Lung (tissue), 16 donors: ENCODE data around the gene FAM20B. TPM values are rescaled to one million over a fixed set of nuclear protein-coding genes. Genes with fewer than 3 reads are reported as not detected.
"Not testable (repeated sequence)": the region's sequence is repeated elsewhere in the genome, so short reads cannot be mapped to it uniquely, and the experiment has no call there.

Source experiments
- ATAC-seq: fragments of 200-7000 bp; cut with Tn5 transposase; one replicate; pipeline ENCODE4 v1.9.1; 2020; ENCODE audit warnings: moderate number of reproducible peaks; ENCODE audit not compliant: insufficient read depth, low FRiP score
- DNase-seq, 3 donors: peaks; one replicate each; pipeline ENCODE4 v3.0.0-alpha.2; 2013 to 2017
- H3K27ac ChIP-seq, 2 donors: one replicate each; pipeline ENCODE4 v1.5.1; 2013; ENCODE audit warnings: mild to moderate bottlenecking in 2 of 2, moderate library complexity in 2 of 2, control low read depth in 1 of 2, inconsistent platforms in 1 of 2, low read depth in 1 of 2, low read length in 1 of 2
- H3K27me3 ChIP-seq, 3 donors: one replicate each; pipeline ENCODE4 v1.5.1; 2013; ENCODE audit warnings: low read length in 2 of 3; ENCODE audit not compliant: control insufficient read depth in 3 of 3, insufficient read depth in 3 of 3
- H3K36me3 ChIP-seq, 4 donors: one replicate each; pipeline ENCODE4 v1.5.1; 2013; ENCODE audit warnings: low read length in 4 of 4, mild to moderate bottlenecking in 1 of 4, moderate library complexity in 1 of 4; ENCODE audit not compliant: control insufficient read depth in 4 of 4, insufficient read depth in 4 of 4
- H3K4me1 ChIP-seq, 5 donors: one replicate each; pipeline ENCODE4 v1.5.1; 2013; ENCODE audit warnings: low read length in 5 of 5, mild to moderate bottlenecking in 2 of 5, moderate library complexity in 1 of 5; ENCODE audit not compliant: control insufficient read depth in 5 of 5, insufficient read depth in 5 of 5
- H3K4me3 ChIP-seq: one replicate; pipeline ENCODE4 v1.5.1; 2013; ENCODE audit warnings: mild to moderate bottlenecking, control low read depth, moderate library complexity
- H3K9ac ChIP-seq, 2 donors: one replicate each; pipeline ENCODE4 v1.5.1; 2013; ENCODE audit warnings: low read length in 2 of 2, control low read depth in 1 of 2; ENCODE audit not compliant: insufficient read depth in 1 of 2
- H3K9me3 ChIP-seq, 4 donors: one replicate each; pipeline ENCODE4 v1.5.1; 2013; ENCODE audit warnings: low read length in 3 of 4, mild to moderate bottlenecking in 1 of 4, moderate library complexity in 1 of 4; ENCODE audit not compliant: control insufficient read depth in 4 of 4, insufficient read depth in 3 of 4
- WGBS, 2 donors: extraction: QIAGEN DNeasy Blood & Tissue Kit; methylation state at CpG; one replicate each; pipeline ENCODE4 v1.1.7; 2013; 5-methylcytosine and 5-hydroxymethylcytosine counted together
- long read RNA-seq, 5 donors: transcript quantifications; one replicate each; lab custom pipeline, GENCODE V29; 2026
- polyA plus RNA-seq, 2 donors: library from polyadenylated mRNA; stranded (reverse); fragments of 200-250 nt; gene quantifications; one replicate each; pipeline ENCODE4 v1.2.1, GENCODE V29; 2013
- total RNA-seq, 2 donors: library from RNA; depleted of rRNA in 1 of 2; stranded (reverse); fragments of >200 nt in 1 of 2; gene quantifications; one replicate each; pipeline ENCODE4 v1.2.1, GENCODE V29; 2014 to 2021
- TF ChIP-seq, protein P1 (sequence below): IDR thresholded peaks from 2 replicates; pipeline ENCODE4 v1.5.1; 2012; ENCODE audit warnings: mild to moderate bottlenecking; ENCODE audit errors: control extremely low read depth, extremely low read depth
- donor health status: control.
- donor health status: control.
- donor health status: Bipolar disorder and iron deficiency.
- donor health status: healthy.
- donor health status: DM: yes; HTN: yes; CAD: no.

FAM20B gene, protein sequence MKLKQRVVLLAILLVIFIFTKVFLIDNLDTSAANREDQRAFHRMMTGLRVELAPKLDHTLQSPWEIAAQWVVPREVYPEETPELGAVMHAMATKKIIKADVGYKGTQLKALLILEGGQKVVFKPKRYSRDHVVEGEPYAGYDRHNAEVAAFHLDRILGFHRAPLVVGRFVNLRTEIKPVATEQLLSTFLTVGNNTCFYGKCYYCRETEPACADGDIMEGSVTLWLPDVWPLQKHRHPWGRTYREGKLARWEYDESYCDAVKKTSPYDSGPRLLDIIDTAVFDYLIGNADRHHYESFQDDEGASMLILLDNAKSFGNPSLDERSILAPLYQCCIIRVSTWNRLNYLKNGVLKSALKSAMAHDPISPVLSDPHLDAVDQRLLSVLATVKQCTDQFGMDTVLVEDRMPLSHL
- total RNA-seq = 10 to 100 TPM; 24.3 to 35.8 TPM
- 10 to 100 TPM in 1 of 2 donors, 1 to 10 TPM in 1; 7.9 to 13.7 TPM for polyA plus RNA-seq
- long read RNA-seq, donor 1, full-length matches to known transcripts = 2 of 2 reads
- long read RNA-seq, donor 1, partial matches to known transcripts = 0 of 2 reads
- long read RNA-seq, donor 1, other reads (novel, unspliced or antisense) = 0 of 2 reads
- long read RNA-seq, donor 2, full-length matches to known transcripts = 1 of 1 reads
- long read RNA-seq, donor 2, partial matches to known transcripts = 0 of 1 reads
- long read RNA-seq, donor 2, other reads (novel, unspliced or antisense) = 0 of 1 reads
- long read RNA-seq, donor 3 = 0 reads
- long read RNA-seq, donor 4, full-length matches to known transcripts = 1 of 1 reads
- long read RNA-seq, donor 4, partial matches to known transcripts = 0 of 1 reads
- long read RNA-seq, donor 4, other reads (novel, unspliced or antisense) = 0 of 1 reads
- long read RNA-seq, donor 5, full-length matches to known transcripts = 1 of 1 reads
- long read RNA-seq, donor 5, partial matches to known transcripts = 0 of 1 reads
- long read RNA-seq, donor 5, other reads (novel, unspliced or antisense) = 0 of 1 reads

DNA sequence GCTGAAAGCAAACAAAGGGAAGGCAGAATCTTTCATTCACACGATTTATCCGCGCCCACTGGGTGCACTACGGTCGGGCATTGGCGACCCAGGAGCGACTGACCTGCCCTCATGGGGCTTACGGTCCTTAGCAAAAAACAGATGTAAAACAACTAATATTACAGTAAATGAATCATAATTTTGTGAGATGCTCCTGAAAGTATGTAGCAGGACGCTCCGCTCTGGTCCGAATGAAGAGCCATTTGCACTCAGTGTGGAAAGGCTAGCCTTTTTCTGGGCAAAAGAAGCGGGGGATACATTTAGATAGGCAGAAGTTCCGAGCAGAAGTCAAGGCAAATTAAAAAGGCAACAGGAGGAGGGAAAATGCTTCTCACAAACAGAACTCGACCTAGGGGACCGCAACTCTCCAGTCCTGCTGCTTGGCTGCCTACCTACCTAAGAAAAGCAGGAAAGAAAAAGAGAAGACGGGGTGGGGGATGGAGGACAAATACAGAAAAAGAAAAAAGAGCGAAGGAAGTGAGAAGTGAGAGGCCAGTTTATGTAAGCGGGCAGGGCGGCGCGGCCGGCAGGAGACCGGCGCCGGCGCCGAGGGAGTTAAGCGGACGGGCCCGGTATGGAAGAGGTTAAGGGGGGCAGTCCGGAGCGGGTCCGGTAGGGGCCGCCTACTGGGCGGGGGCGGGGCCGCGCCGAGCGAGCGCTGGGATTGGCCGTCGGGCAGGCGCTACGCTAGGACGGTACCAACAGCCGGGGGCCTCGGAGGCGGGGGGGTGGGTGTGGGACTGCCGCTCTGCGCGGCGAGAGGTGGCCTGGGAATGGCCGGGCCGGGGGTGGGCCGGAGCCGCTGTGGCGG, at the start of gene FAM20B:
Gene FAM20B, plus strand, starts transcription at position 770 of the 850 bp plus-strand sequence. CDS start 17,954 bp downstream, outside the sequence.
- TF ChIP-seq, protein P1, sequence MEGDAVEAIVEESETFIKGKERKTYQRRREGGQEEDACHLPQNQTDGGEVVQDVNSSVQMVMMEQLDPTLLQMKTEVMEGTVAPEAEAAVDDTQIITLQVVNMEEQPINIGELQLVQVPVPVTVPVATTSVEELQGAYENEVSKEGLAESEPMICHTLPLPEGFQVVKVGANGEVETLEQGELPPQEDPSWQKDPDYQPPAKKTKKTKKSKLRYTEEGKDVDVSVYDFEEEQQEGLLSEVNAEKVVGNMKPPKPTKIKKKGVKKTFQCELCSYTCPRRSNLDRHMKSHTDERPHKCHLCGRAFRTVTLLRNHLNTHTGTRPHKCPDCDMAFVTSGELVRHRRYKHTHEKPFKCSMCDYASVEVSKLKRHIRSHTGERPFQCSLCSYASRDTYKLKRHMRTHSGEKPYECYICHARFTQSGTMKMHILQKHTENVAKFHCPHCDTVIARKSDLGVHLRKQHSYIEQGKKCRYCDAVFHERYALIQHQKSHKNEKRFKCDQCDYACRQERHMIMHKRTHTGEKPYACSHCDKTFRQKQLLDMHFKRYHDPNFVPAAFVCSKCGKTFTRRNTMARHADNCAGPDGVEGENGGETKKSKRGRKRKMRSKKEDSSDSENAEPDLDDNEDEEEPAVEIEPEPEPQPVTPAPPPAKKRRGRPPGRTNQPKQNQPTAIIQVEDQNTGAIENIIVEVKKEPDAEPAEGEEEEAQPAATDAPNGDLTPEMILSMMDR = peak; percentile 16
- H3K36me3 ChIP-seq = no peaks in the 10 kb centered on the region
- H3K9me3 ChIP-seq = no peaks in the 10 kb centered on the region
- H3K27me3 ChIP-seq = no peaks in the 10 kb centered on the region
- H3K4me1 ChIP-seq = peaks cover 0 to 17% (median 4%) of the 10 kb centered on the region in 5 donors
- peak within 1 kb of the TSS; percentile 98 for H3K27ac ChIP-seq
- ATAC-seq (peak; percentile 94), DNase-seq (peak; percentile 94 to 97 (median 97))
- peak within 1 kb of the TSS; percentile 71 for H3K4me3 ChIP-seq
- H3K9ac ChIP-seq = peak within 1 kb of the TSS; percentile 86 to 92
- 16 to 20% methylated on average over 49 to 58 of the region's 58 CpGs for WGBS, 2 donors

DNA sequence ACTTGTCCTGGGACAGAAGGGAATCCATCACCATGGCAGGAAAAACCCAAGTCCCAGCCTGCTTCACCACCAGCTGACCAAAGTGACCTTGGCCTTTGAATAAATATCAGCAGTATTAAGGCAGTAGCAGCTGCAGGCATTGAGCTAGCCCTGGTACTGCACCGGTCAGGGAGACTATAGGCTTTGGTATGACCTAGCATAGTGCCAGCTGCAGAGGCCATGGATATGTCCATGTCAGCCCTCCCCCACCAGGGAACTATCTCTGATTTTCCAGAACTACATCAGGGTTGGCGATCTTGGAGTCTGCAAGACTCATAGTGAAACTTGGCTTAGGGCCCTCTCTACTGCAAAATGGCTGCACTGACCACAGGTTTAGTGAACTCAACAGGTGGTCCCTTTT, 49.2 kb upstream of the FAM20B start:
- Histone ChIP-seq H3K27ac (no peak overlapping the region), H3K36me3 (no peaks in the 10 kb centered on the region), H3K9me3 (peaks cover 2 to 18% (median 9%) of the 10 kb centered on the region in 4 donors), H3K4me1 (peaks cover 0 to 9% (median 0%) of the 10 kb centered on the region in 5 donors), H3K9ac (no peak overlapping the region), H3K4me3 (no peak overlapping the region), H3K27me3 (no peaks in the 10 kb centered on the region)
- 76 to 96% methylated on average over 2 of the region's 2 CpGs for WGBS, 2 donors
- TF ChIP-seq, protein P1 = no peak
- no peak for ATAC-seq
- DNase-seq = no peak

DNA sequence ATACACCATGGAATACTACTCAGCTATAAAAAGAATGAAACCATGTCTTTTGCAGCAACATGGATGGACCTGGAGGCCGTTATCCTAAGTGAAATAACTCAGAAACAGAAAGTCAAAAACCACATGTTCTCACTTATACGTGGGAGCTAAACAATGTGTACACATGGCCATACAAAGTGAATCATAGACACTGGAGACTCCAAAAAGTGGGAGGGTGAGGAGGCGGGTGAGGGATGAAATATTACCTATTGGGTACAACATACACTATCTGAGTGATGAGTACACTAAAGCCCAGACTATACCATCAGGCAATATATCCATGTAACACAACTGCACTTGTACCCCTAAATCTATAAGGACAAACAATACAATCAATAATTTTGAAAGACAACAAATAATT, 39.5 kb upstream of the FAM20B start:
- DNase-seq = no peak
- no peak overlapping the region for H3K9ac ChIP-seq
- H3K4me3 ChIP-seq = no peak overlapping the region
- no peak overlapping the region for H3K27ac ChIP-seq
- no peaks in the 10 kb centered on the region for H3K36me3 ChIP-seq
- no peak for ATAC-seq
- WGBS, 2 donors = 81 to 85% methylated on average over 3 of the region's 3 CpGs
- TF ChIP-seq, protein P1 = no peak
- H3K9me3 ChIP-seq = no peaks in the 10 kb centered on the region
- no peaks in the 10 kb centered on the region for H3K27me3 ChIP-seq
- H3K4me1 ChIP-seq = no peaks in the 10 kb centered on the region

DNA sequence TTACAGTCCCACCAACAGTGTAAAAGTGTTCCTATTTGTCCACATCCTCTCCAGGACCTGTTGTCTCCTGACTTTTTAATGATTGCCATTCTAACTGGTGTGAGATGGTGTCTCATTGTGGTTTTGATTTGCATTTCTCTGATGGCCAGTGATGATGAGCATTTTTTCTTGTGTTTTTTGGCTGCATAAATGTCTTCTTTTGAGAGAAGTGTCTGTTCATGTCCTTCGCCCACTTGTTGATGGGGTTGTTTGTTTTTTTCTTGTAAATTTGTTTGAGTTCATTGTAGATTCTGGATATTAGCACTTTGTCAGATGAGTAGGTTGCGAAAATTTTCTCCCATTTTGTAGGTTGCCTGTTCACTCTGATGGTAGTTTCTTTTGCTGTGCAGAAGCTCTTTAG, 37.5 kb upstream of the FAM20B start:
- H3K36me3 ChIP-seq, H3K9me3 ChIP-seq, DNase-seq, ATAC-seq, H3K27me3 ChIP-seq, H3K4me3 ChIP-seq, H3K9ac ChIP-seq, H3K4me1 ChIP-seq, H3K27ac ChIP-seq: not testable (repeated sequence)
- WGBS, 2 donors = 96% methylated on average over 1 of the region's 2 CpGs
